T-helper 22 cell (primary cell): ENCODE measurements around the gene ALPK1.
"Not testable (repeated sequence)": the region's sequence is repeated elsewhere in the genome, so short reads cannot be mapped to it uniquely, and the experiment has no call there.

Experiments
- DNase-seq: peaks from one replicate; pipeline ENCODE4 v3.0.0-alpha.2; 2020; ENCODE audit warnings: low read depth

ALPK1 gene

DNA sequence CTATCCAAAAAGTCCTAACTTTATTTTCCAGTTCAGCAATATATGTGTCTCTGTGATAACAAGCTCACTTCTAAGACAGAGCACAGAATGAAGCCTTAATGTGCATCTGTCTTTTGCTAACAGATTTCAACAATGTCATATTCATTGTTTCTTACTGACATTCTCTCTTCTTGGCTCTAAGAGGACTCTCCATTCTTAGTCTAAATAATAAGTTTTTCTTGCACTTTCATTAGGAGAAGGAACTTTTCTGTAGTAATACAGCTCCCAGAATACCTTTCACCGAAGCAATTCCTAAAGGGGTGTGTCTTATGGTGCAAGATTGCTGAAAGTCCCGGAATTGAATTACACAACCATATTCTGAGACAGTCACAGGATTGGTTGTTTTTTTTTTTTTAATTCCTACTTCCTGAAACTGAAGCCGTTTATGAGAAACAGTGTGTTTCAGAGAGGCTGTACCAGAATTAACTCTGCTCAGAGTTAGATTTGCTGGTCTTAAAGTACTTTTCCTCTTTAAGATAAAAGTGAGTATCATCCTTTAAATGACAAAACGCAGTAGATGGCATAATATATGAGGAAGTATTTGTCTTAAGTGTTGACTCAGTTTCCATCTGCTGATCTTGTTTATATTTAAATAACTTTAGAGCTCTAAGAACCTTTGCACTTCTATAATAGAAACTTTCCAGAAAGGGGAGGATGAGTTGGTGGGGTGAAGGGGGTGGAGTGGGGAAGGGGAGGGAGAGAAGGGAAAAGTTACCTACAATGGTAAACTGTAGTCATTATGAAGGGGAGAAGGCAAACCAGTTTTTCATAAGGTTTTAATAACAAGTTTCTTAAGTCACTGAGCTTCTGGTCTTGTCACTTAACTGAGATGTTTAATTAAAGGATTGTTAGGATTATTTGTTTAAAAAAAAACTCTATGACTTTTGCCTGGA lies at the start of gene ALPK1:
Gene ALPK1, plus strand, starts transcription at position 421 of the 932 bp plus-strand sequence.
- DNase-seq, result no peak

DNA sequence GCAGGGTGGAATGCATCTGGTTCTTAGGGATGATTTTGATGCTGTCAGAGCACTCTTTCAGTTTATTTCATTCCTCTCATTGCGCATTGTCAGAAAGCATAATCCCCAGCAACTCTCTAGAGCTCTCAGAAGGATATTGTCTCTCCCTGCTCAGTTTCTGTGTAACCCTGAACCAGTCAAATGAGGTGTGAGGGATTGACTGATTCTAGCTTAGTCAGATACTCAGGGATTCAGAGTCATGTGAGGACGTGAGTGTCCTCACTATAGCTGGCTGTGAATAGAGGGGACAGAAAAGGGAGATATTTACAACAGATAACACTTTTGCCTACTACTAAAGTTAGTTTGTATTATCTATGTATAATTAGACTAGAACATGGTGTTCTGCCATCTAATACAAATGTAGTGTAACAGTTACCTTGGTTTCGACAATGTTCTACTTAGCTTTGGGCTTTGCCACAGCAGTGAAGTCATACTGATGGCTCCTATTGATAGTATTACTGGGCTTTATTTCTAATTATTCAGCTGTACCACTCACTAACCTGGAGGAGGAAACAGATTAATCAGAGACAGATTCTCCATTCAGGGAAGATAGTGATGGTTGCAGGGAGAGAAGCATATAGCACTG lies 46.0 kb upstream of the ALPK1 start:
- no peak for DNase-seq

DNA sequence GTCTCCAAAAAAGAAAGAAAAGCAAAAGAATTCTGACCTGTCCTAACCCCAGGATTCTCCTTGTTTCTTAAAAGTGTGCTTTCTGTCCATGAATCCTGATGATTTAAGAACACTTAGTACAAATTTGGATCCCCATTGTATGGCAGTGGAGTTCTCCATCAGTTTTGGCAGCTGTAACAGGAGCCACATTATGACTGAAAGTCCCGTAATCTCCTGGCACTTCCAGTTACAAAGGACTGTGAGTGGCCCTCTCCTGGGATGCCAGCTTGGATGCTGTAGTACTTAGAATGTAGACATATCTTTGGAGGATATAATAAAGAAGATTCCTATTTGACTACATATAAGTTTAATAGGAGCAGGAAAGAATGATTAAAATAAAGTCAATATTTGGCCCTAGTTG lies 44.9 kb upstream of the ALPK1 start:
- DNase-seq, result no peak

DNA sequence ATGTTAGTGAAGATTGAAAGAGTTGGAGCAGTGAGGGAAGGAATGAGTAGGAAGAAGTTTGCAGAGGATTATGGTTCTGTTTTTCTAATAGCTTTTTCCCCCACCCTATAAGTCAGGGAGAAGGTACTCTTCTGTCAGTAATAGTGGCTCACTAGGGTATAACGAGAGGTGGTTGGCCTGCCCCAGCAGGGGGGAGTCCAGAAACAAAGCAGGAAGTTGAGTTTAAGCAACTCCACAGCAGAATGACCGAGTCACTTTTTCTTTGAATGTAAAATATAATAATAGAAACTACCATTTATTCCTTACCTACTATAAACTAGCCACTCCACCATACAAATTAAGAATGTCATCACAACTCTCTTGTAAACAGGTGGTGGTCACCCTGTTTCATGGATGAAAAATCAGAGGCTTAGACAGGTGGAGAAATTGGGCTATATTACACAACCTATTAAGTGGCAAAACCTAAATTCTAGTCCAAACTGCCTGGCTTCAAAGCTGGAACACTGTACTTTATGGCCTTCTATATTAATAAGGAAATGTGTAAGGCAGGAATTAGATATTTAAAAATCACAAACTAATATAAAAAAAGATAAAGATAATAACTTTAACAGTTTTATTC lies 43.7 kb upstream of the ALPK1 start:
- no peak for DNase-seq

DNA sequence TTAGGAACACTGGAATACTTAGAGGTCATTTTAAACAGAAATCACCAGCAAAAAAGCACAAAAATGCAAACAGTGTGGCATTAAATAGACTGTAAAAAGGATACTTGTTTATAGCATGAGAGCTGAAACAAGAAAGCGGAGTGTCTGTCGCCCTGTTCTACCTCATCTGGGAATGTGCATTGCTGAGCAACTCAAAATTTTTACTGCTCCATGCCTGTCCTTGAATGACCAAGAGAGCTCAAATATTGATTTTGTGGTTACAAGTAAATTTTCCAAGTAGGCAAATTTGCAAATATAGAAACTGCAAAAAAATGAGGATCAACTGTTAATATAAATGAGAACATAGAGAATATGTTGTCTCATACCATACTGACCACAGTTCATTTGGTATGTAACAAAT lies 40.1 kb upstream of the ALPK1 start:
- no peak for DNase-seq

DNA sequence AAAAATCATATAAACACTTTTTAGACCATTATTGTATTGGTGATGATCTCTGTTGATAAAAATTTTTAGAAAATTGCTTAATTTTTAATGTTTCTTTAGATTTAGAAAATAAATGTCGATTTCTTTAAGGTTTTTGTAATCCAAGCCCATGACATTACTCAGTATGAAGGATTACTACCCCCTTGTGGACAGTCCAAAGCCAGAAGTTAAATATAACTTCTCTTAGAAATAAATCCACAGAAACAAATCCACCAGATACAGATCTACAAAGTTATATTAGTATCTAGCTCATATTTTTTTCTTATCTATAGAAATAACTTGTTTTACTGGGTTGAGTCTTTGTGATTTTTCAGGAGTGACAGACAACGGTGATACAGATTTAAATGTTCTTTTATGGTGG lies 30.3 kb upstream of the ALPK1 start:
- DNase-seq, result no peak

DNA sequence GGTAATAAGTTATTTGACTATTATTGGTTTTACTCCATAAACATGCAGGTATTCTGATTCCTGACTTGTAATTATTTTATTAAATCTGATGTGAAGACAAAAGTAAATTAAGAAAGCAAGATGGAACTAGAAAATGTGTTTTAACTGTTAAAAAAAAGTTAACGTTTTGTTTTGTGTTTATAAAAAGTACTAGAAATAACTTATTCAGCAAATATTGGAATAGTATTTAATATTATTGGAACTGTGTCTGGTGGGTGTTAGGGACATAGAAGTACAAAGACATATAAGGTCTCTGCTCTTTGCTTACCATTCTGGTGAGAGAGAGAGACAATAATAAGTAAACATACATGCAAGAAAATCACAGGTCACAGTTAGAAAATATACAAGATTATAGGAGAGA lies 27.1 kb upstream of the ALPK1 start:
- DNase-seq, result no peak

DNA sequence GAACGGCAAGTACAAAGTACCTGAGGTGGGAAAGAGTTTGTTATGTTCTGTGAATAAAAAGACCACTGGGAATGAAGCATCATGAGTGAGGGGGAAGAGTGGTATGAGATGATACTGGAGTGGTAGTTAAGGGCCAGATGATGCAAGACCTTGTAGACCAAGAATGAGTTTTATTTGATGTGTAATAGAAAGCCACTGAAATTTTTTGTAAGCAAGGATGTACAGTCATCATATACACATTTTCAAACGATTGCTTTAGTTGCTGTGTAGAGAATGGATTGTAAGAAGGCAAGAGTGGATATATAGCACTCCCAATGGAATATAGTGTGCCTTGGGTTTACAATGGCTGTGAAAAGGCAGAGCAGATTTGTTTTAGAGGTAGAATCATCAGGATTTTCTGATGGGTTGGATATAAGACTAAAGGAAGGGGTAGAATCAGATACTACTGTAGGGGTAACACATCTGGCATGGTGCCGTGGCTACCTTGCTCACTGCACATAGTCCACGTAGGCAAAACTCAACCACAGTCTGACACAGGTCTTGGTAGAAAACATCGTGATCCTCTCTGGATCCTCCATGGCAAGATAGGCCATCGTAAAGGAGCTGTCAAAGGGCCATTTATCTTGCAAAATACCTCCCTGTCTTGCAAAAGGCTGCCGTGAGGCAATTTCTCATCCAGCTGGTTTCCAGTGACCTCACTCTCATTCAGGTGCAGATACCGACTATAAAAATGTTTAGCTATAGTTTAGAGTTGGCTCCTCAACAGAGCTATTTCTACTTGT lies 26.3 kb upstream of the ALPK1 start:
- no peak for DNase-seq

DNA sequence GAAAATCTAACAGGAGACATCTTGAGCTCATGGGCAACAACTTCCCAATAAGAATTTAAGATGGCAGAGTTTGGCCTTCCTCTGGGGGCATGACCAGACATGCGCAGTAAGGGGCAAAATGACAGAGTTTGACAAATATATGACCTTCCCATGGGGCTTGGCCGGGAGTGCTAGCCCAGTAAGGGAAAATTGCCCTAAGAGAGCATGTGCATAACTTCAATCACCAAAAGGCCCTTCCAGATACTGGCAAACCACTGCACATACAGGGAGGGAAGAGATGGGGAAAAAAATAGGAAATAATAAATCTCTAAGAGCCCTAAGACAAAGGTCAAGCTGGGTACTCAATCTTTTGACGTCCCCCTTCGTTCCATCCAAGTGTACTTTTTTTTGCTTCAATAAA lies 24.9 kb upstream of the ALPK1 start:
- DNase-seq, result no peak

DNA sequence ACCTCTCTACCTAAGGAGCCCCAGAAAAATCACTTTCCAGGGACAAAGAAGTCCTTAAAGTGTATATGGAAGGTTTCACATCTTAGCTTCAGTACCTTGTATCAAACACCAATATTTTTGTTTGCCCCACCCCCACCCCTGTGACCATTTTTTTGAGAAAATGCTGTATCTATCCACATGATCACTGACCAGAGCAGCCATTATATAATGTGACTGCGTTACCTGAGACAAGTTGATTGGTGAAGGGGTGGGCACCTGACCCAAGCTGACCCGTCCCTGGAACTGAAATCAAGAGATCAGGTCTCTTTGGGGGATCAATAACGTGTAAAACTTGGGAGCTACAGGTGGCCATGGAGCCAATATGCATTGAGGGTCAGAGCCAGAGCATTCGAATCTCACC lies 22.2 kb upstream of the ALPK1 start:
- no peak for DNase-seq

DNA sequence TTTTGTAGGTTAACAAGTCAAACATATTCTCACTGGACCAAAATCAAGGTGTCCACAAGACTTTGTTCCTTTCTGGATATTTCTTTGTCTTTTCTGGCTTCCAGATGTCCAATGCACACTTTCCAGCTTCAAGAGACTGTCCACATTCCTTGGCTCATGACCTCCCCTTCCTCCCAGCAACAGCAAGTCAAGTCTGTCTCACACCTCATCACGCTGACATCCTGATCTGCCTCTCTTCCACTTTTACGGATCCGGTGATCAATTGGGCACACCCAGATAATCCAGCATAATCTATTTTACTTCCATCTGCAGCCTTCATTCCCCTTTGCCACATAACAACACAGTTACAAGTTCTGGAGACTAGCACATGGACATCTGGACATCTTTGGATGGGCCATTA lies 21.1 kb upstream of the ALPK1 start:
- DNase-seq, result no peak

DNA sequence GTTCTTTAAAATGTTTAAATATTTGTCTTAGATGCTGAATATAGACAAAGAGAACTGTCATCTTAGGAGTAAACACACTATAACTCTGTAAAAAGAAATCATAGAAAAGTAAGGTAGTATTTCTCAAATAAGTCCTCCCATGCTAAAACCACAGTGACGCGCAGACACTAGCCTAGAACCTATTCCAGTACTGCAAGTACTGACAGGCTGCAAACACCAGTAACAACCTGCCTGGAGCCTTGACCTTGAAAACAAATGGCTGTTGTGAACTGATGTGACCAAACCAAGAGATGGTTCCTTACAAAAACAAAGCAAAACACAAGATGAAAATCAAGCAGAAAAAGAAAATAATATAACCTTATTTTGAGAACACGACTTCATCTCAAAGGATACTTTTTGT lies 19.9 kb upstream of the ALPK1 start:
- no peak for DNase-seq

DNA sequence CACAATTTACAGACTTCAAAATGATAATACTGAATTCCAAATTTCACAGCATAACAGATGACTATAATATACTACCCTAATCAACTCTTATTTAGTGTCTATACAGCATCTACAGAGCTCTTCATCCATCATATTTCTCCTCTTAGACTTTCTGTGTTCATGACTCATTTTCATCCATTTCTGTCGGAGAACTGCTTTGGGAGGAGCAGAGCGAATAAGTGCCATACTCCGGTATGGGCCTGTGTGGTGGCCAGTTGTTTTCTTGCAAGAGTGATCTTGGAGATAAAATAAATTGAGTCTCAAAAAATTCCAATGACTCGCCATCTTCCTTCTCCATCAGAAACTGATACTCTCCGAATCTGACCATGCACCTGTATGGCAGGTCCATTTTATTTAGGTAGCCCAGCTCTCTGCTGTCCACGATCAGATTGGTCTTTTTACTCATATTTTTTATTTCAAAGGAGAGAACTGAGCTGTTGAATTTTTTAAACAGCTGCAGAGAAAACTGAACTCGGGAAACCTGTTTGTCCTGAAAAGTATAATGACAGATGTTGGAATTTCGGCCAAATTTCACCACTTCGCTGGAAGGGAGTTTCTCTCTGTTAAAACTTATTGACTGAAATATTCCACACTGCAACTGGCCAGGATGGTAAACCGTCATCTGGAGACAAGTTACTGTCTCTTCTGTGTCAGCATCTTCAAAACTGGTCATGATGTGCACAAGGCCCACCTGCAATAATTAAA lies 19.3 kb upstream of the ALPK1 start:
- no peak for DNase-seq

DNA sequence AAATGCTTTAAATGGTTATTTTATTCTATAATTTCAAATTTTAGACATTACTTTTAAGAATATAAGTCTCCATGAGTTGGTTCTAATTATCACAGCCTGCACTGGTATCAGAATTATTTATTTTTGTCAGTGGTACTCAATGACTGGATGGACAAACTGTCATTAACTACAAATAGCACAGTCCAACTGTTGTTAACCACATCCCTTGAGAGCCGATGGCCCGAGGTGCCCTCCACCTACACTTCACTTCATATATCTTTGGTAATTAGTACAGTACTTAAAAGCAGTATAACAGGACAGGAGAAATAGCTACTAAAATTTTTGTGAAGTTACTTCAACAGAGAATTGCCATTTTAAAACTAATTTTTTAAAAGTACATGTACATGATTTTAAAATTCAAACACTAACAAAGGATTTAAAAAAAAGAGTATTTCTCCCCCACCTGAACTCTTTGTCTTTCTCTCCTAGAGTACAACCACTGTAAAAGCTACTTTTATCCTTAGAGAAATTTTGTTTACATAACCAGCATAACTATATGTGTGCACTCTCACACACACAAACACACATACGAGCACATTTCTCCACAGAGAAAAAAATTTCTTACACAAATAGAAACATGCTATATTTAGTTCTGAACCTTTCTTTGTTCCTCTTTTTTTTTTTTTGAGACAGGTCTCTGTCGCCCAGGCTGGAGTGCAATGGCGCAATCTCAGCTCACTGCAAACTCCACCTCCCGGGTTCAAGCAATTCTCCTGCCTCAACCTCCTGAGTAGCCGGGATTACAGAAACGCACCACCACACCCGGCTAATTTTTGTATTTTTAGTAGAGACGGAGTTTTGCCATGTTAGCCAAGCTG lies 17.9 kb upstream of the ALPK1 start:
- DNase-seq, result no peak

DNA sequence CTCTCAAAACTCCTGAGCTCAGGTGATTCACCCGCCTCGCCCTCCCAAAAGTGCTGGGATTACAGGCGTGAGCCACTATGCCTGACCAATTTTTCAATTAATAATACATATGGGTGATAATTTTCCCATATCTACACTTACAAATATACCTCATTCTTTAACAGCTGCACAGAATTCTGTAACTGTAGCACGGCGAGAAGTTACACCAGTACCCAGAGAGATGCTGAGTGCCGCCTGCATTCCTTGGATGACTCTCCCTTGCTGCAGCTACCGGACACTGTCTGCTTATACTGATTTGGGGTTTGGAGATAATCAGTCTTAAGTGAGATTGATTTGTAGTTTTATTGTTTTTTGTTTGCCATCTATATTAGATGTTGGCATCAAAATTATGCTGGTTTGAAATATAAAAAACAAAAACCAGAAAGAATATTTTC lies 17.3 kb upstream of the ALPK1 start:
- no peak for DNase-seq

DNA sequence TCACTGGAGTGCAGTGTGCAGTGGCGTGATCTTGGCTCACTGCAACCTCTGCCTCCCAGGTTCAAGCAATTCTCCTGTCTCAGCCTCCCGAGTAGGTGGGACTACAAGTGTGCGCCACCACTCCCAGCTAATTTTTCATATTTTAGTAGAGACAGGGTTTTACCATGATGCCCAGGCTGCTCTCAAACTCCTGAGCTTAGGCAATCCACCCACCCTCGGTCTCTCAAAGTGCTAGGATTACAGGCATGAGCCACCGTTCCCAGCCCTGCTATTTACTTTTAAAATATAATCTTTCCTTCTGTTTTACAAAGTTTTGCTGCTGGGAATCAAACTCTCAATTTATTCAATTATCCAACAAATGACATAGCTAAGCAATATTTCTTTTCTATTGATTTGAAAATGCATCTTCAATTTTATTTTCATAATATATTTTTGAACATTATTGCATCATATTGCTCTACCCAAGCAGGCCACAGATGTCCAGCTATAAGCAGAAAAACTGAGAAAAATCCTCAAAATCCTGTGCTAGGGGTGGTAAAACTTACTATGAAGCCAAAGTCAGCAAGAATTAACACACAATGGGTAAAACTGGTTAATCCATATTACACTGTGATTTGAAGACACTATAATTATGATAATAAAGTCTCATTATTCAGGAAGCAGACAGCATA lies 16.6 kb upstream of the ALPK1 start:
- DNase-seq, result no peak

DNA sequence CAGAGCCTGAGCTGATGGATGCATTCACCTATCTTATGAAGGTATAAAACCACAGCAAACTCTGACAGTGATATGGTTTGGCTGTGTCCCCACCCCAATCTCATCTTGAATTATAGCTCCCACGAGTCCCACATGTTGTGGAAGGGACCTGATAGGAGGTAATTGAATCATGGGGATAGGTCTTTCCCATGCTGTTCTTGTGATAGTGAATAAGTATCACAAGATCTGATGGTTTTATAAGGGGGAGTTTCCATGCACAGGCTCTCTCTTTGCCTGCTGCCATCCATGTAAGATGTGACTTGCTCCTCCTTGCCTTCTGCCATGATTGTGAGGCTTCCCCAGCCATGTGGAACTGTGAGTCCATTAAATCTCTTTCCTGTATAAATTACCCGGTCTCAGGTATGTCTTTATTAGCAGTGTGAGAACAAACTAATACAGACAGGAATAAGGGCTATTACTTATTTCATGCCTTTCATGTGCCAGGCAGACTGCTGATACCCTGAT lies 15.2 kb upstream of the ALPK1 start:
- DNase-seq, result not testable (repeated sequence)

DNA sequence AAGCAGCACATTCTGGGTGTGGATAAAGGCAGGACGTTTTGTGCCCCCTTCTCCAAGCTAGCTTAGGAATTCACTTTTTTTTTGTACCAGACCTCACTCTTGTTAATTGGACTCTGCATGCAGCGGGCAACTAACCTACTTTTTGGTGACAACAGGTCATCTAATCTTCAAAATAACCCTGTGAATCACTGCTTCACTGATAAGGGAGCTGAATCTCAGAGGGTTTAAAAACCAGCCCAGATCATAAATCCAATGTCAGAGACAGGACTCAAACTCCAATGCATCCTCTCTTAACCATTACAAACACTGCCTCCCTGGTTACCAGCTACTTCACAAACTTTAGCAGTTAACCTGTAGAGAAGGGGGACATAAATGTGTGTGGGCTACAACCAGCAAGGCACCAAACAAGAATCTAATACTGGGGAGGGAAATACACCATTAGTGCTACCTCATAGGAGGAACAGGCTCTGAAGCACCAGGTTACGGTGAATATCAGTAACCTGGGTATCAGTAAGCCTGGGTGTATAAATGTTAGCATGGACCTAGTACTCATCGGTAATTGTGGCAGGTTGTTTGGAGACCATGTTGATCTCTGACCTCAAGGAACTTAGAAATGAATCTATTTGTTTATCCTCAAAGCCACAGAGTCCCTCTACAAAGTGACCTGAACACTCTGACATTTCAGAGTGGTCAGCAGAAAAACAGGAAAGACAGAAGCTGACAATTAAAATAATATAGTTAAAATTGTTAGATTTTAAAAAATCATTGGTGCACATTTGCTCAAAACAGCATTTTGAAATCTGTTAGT lies 14.1 kb upstream of the ALPK1 start:
- no peak for DNase-seq

DNA sequence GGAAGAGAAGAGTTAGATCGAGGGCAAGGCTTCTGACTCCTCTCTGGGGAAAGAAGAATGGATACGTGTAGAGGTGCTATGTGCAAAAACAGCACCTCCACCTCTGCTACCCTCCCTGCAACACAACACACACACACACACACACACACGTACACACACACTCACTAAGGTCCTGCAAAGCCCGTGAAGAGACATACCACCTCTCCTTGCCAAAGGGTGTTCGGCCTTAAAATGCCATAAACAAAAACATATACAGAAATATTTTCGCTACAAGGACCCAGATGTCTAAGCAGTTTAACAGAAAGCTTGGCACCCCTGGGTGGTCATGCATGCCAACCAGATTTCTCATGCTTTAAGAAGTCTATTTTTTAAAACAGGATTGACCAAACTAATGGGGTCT lies 13.0 kb upstream of the ALPK1 start:
- DNase-seq, result no peak
